Suppressor macrophage treated with lipopolysaccharide for 4 hours (primary cell): ENCODE measurements around the gene FOXP1.

Source experiments
- DNase-seq: peaks from one replicate; pipeline ENCODE4 v3.0.0-alpha.2; 2020

Gene FOXP1

GRCh38 chr3:71135373-71136088 lies 448.0 kb downstream of the FOXP1 start:
- DNase-seq, result no peak

- DNase-seq, result no peak
Observed at GRCh38 chr3:71134521-71134920, 449.0 kb downstream of the FOXP1 start.

GRCh38 chr3:71133865-71134264 lies 449.7 kb downstream of the FOXP1 start:
- no peak for DNase-seq

- no peak for DNase-seq
Observed at GRCh38 chr3:71132995-71133730, 450.4 kb downstream of the FOXP1 start.

GRCh38 chr3:71131375-71132314 lies 451.9 kb downstream of the FOXP1 start:
- no peak for DNase-seq

GRCh38 chr3:71130471-71131374 lies 452.8 kb downstream of the FOXP1 start:
- peak; percentile 68 for DNase-seq

- peak; percentile 50 for DNase-seq
Observed at GRCh38 chr3:71129611-71130431, 453.7 kb downstream of the FOXP1 start.

GRCh38 chr3:71128961-71129360 lies 454.6 kb downstream of the FOXP1 start:
- DNase-seq, result no peak

GRCh38 chr3:71127844-71128243 lies 455.7 kb downstream of the FOXP1 start:
- no peak for DNase-seq

- DNase-seq, result peak; percentile 52
Observed at GRCh38 chr3:71127052-71127831, 456.3 kb downstream of the FOXP1 start.

GRCh38 chr3:71125738-71126137 lies 457.8 kb downstream of the FOXP1 start:
- DNase-seq, result no peak

- DNase-seq, result no peak
Observed at GRCh38 chr3:71124048-71124447, 459.5 kb downstream of the FOXP1 start.

GRCh38 chr3:71122641-71123040 lies 460.9 kb downstream of the FOXP1 start:
- DNase-seq, result no peak

GRCh38 chr3:71121429-71122167 lies 461.9 kb downstream of the FOXP1 start:
- no peak for DNase-seq

GRCh38 chr3:71120012-71120411 lies 463.5 kb downstream of the FOXP1 start:
- no peak for DNase-seq

GRCh38 chr3:71119171-71119570 lies 464.4 kb downstream of the FOXP1 start:
- DNase-seq, result no peak

GRCh38 chr3:71118436-71118835 lies 465.1 kb downstream of the FOXP1 start:
- DNase-seq, result no peak

- DNase-seq, result no peak
Observed at GRCh38 chr3:71117572-71118247, 465.8 kb downstream of the FOXP1 start.

GRCh38 chr3:71114610-71115009 lies 468.9 kb downstream of the FOXP1 start:
- DNase-seq, result no peak
